Stimulated activated CD8-positive, alpha-beta memory T cell treated with anti-CD3 and anti-CD28 coated beads, Interleukin-4, amount 100 ng/mL, for 24 hours (primary cell): ENCODE results near the gene G6PC3.
"Not testable (repeated sequence)": the region's sequence is repeated elsewhere in the genome, so short reads cannot be mapped to it uniquely, and the experiment has no call there.

Experiments used
- DNase-seq: peaks from one replicate; pipeline ENCODE4 v3.0.0-alpha.2; 2020; ENCODE audit warnings: low read depth

Gene G6PC3

DNA sequence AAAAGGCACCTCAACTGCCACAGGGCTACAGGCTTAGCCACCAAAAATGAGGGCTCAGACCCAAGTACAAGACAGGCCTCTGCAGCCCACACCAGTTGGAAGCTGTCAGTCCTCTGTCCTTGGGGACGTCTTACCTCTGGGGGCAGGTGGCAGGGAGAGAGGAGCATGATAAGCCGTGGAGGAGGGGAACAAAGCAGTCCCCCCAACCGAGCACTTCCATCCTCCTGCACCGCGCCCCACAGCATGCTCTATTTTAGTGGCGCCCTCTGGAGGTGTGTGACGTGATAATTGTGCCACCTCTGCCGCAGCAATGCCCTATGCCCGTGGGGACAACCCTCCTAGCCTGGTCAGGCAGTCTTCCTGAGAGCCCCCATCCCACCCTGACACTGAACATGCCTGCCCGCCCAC is 13.6 kb downstream of the G6PC3 start:
- DNase-seq, result no peak

DNA sequence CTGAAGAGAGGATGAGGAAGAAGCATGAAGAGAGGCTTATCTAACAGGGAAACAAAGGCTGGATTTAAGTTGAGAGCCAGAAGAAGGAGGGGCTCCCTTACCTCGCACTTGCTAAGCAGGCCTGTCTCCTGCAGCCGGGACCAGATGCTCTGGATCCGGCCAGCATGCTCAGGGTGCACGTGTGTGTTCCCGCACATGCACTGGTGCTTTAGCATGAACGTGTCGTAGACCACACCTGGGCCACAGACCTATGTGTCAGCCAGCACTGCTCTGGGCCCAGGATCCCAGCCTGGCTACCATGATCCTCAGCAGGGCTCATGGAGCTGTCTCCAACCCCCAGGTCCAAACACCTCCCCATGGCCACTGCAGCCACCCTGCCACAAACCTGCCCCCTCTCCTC is 14.4 kb downstream of the G6PC3 start:
- no peak for DNase-seq

DNA sequence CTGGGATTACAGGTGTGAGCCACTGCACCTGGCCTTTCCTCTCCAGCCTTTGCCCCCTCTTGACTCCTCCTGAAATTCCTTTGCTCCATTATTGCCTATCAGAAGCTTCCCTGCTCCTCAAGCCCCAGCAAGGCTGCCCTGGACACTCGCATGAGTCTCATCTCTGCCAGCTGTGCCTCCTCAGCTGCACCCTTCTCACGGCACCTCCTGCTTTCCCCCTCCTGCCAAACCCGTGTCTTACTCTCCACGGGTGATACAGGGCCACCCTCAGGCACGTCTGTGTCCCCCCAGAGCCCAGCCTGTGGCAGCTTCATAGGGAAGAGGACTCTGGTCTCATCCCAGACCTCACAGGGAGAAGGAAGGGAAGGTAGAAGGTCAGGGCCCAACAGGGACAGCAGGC is 15.4 kb downstream of the G6PC3 start:
- DNase-seq, result no peak

DNA sequence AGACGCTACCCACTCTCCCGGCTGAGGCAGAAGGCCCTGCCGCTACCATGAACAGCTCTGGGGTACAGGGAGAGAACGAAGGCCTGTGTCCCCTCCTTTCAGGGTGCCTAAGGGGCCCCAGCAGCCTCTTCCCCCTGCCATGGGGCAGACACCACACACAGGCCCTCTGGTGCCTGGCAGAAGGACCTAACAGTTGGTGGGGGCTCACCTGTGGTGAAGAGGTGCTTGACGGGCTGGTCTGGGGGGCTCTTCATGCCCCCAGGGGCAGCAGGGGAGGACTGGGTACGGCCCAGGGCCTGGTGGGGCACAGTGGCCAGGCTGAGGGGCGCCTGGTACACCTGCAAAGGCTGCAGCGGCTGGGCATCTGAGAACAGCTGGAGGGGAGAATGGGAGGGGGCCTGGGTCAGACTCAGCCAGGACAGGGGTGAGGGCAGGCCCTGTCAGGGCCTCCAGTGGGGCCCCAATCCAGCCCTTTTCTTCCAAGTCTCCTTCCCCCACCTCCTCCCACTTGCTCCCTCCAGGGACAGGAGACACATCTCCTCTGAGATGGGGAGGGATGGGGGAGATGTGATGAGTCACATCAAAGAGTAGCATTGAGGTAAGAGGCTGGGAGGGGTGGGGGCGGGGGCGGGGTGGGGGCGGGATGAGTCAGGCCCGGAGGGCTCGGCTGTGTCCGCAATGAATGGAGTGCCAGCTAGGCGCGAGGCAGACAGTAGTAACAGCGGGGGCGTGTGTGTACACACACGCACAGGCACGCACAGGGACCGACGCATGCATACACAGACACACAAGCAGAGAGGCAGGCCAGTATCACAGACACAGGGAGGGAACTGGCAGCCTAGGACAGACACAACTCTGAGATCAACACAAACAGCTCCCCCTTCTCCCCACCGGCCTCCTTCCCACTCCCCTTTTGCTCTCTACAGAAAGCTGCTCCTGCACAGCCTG is 16.1 kb downstream of the G6PC3 start:
- DNase-seq, result peak; percentile 41

DNA sequence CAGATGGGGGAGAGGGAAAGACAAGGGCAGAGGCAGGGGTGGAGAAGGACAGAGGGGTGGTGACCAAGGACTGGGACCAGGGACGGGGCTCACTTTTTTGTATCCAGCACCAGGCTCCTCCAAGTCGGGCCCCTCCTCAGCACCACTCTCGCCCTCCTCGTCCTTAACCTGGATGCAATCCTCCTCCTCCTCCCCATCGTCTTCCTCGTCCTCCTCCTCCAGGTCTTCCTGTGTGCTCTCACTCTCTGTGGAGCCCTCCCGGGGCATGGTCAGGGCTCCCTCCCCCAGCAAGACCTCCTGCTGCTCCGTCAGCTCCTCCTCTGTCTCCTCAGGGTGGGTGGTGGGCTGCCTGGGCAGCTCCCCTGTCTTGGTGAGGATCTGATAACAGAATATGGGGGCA is 16.8 kb downstream of the G6PC3 start:
- no peak for DNase-seq

DNA sequence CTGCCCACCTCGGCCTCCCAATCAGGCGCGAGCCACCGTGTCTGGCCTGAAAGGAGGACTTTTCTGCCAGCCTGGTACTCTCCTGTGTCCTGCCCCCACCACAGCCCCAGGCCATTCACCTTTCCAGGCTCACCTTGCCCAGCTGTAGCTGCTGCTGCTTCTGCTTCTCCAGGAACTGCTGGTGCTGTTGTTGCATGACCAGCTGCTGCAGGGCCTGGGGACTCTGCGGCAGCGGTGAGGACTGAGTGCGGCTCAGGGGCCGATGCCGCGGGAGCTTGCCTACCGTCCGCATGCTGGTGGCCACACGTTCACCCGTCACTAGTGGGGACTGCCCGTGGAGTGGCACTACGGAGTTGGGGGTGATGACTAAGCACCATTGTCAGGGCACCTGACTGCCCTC is 17.7 kb downstream of the G6PC3 start:
- no peak for DNase-seq

DNA sequence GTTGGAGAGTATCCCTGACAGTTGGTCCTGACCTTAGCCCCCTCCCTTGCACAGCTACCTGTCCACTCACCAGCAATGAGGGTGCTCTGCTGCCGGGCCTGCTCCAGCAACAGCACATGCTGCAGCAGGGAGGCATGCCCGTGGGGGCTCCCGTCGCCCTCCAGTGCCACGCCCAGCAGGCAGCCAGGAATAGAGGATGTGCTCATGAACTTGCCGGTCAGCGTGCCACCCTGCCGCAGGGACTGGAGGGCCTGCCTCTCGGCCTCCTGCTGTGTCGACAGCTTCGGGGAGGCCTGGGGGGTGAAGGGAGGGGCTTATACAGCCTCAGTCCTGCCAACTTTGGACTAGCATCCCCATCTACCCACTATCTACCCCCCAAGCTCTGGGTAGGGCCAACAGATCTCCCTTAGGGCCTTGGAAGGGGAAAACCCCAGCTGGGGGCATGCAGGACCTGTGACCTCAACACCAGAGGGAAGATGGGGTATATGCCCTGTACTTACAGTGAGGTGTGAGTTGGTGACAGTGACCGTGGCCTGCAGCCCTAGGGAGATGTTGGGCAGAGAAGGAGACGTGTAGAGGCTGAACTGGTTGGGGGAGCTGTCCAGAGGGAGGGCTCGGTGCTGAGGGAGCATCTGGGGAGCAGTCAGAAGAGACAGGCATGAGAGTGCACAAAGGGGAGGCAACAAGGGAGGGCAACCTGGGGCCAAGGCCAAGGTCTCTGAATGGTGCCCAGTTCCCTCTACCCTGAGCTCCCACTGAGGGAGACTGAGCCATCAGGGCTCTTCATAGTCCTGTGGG is 20.9 kb downstream of the G6PC3 start:
- no peak for DNase-seq

DNA sequence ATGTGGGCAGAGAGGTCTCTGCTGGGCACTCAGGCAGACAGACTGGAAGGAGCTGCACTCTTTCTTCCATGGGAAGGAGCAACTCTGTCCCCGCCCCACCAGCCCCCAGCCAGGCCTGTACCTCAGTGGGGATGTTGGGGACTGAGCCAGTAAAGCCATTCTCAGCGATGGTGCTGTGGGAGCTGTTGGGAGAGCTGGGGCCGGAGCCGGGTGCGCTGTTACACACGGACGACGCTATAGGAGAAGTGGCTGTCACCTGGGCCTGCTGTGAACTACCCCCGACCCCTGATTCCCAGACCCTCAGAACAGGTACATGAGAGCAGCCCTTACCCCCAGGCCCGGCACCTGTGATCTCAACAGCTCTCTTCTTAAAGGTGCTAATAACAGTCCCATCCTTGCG is 21.5 kb downstream of the G6PC3 start:
- no peak for DNase-seq

DNA sequence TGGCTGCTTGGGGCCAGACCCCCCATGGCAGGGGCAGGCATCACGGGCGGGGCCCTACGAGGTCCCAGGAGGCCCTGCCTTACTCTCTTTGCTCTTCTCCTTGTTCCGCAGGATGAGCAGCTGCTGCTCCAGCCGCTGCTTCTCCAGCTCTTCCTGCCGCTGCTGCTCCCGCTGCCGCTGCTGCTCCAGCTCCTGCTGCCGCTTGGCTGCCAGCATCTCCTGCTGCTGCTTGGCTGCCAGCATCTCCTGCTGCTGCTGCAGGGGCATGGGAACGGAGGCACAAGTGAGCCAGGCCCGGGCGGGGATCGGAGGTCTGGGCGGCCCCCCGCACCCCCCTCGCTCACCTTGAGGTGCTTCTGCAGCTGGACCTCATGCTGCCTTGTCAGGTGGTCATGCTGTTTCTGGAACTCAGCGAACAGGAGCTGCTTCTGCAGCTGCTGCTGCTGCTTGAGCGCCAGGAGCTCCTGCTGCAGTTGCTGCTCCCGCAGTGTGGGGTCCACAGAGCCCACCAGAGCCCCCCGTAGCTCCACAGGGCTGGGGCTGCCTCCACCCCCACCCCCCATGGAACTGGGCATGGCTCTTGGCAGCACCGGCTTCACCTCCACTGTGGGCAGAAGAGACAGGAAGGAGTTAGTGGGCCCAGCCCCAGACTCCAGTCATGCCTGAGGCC is 22.8 kb downstream of the G6PC3 start:
- DNase-seq, result no peak

DNA sequence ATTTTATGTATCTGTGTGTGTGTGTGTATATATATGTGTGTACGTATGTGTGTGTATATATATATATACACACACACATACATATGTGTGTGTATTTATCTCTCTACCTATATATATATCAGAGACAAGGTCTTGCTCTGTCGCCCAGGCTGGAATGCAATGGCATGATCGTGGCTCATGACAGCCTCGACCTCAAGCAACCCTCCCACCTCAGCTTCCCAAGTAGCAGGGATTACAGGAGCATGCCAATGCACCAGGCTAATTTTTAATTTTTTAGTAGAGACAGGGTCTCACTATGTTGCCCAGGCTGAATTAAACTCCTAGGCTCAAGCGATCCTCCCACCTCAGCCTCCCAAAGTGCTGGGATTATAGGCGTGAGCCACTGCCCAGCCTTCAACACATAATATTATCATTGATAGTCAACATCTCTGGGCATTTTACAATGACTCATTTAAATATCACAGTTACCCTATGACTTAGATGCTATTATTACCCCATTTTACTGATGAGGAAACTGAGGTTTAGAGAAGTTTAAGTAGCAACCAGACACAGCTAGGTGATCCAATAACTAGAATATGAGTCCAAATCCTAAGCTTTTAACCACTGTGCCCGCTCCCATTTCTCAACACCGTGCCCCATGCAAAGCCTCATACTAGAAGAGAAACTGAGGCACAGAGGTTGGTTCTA is 24.3 kb downstream of the G6PC3 start:
- DNase-seq, result no peak

DNA sequence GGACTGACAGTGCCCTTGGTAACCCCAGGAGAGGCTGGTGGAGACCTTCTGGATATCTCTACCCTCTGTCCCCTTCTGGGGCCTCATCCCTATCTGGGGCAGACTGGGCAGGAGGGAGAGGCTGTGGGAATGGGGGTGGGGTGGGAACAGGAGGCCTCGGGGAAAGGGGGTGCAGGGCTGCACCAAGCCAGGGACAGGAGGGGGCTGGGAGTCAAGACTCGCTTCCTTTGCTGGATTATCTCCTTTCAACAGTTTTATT is 24.8 kb downstream of the G6PC3 start:
- DNase-seq, result no peak

DNA sequence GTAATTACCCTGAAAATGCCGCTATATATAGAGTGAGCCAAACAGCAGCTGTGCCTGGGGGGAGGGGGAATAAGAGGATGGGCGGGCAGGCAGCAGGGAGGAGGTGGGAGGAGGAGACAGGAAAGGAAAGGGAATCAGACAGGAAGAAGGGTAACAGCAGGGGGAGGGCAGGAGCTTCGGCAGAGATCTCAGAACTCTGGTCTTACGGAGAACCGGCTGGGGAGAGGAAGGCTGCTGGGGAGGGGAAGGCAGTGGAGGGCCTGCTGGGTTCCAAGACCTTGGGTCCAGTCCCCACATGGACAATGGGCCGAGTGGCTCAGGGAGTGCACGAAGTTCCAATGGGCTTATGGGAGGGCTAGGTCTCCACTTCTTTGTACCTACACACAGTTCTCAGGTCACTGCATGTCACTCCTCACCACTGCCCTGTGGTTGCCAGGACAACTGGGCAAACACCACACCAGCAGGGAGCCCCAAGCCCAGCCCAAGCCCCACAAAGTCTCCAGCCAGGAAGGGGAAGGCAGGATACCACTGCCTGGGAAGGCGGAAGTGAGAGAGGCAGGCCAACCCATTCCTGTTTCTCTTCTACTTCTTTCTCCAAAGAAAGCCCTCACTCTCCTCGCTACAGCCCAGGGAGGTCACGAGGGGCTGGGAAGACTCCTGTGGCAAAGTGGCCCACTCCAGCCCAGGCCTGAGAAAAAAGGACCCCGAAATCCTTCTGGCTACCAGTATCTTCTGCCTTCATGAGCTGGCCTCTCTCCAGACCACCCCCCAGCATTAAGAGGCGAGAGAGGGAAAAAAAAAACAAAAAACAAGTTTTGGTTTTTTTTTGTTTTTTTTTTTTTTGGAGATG is 25.3 kb downstream of the G6PC3 start:
- no peak for DNase-seq

DNA sequence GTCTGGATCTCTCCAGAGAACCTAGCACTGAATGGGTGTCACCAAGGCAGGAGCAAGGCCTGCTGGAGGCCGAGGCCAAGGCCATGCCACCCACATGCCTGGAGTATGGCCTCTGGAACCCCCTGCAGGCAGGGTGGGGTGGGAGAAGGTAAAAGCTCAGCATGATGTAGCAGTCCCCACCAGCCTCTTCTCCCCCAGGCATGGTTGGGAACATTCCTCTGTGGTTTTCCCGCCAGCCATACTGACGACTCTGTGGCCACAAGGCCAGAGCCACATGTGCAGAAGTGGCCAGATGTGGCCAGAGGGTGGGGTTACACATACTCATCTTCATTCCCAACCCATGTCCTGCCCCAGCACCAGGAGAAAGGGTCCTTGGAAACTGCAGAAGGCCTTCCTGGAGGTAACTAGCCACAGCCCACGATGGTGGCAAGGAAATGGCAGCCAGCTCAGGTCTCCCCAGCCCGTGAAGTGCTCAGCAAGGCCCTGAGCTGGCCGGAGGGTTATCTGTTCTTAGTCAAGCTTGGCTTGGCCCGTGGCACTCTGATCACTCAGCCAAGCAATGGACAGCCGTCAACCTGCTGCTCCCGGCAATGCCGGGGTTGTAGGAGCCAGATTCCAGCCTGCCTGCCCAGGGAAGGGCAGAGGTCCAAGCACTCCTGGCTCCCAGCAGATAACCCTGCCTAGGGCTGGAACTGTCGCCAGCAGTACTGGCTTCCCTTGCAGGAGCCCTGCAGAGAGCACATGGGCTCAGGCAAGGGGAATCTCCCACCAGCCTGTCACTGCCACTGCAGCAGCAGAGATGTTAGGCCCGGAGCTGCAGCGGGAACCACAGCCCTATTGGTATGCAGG is 26.8 kb downstream of the G6PC3 start:
- DNase-seq, result no peak

DNA sequence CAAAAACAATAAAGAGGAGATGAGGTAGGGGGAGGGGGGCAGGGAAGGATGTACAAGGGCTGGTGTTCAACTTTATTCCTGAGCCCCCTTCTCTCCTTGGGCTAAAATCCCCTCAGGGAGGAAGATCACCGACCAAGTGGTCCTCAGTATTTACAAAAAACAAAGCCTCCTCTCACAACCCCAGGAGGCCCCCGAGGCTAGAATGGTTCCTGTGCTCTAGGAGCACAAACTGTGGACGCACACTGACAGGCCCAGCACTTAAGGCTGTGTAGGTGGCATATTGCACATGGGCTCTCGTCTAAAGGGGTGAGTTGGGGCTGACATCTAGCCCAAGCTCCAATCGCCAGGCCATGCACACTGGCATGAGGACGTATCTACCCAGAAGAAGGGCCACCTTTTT is 31.3 kb downstream of the G6PC3 start:
- not testable (repeated sequence) for DNase-seq

DNA sequence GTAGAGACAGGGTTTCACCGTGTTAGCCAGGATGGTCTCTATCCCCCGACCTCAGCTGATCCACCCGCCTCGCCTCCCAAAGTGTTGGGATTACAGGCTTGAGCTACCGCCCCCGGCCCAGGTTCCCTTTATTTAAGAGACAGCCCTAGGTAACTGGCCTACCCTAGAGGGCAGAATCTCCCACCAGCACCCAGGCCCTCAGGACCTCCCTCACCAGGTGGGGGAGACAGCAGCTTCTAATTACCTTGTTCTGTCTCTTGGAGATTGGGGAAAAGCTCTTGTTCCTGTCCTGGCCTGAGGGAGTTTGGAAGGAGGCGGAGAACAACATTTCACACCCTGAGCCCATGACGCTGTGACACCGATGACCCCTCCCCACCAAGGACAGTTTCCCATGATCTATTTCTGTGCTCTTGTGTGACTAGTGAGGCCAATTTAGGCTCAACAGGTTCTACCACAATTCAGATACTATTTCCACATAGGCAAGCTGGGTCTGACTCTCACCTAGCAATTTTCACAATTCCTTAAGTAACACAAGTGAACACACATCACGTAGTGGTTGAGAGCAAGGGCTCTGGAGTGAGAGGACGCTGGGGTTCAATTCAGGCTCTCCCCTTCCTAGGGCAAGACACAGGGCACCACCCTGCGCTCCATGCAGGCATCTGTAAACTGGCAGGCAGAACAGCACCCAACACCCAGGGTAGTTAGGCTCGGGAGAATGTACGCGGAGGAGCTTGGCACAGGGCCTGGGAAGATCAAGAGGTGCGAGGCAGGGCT is 32.5 kb downstream of the G6PC3 start:
- DNase-seq, result no peak

DNA sequence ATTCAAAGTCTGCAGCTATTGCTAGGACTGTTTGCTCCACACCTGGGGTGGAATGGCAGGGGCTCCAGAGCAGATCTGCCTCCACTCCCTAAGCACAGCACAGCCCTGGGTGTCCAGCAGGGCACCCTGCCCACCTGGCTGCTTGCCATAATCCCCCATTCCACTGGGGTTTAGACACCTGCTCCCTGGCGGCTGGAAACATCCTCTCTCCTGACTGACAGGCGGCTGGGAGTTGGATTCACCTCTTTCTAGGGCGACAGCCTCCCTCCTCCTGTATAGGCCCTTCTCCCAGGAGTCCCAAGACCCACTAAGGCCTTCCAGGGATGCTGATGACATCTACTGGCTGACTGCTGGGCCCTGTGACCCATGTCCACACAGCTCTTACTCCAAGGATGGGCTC is 34.9 kb downstream of the G6PC3 start:
- no peak for DNase-seq

DNA sequence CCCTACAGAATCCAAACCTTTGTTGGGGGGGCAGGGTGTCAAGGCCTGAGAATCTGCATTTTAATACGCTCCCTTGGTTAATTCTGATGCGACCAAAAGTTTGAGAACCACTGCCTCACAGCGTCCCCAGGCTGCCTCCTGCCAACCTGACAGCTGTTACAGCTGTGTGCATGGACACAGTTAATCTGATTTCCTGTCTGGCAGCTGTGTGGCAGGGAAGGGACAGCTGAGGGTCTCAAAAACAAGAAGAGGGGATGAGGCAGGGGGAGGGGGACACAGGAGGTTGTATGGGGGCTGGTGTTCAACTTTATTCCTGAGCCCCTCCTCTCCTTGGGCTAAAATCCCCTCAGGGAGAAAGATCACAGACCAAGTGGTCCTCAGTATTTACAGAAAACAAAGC is 35.4 kb downstream of the G6PC3 start:
- no peak for DNase-seq

DNA sequence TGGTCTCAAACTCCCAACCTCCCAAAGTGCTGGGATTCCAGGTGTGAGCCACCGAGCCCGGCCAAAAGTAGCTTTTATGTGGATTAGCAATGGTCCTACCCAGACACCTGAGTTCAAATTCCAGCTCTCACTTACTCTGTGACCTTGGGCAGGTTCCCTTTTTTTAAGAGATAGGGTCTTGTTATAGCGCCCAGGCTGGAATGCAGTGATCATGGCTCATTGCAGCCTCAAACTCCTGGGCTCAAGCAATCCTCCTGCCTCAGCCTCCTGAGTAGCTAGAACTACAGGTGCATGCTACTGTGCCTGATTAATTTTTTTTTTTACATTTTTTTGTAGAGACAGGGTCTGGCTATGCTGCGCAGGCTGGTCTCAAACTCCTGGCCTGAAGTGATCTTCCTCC is 36.3 kb downstream of the G6PC3 start:
- DNase-seq, result no peak

DNA sequence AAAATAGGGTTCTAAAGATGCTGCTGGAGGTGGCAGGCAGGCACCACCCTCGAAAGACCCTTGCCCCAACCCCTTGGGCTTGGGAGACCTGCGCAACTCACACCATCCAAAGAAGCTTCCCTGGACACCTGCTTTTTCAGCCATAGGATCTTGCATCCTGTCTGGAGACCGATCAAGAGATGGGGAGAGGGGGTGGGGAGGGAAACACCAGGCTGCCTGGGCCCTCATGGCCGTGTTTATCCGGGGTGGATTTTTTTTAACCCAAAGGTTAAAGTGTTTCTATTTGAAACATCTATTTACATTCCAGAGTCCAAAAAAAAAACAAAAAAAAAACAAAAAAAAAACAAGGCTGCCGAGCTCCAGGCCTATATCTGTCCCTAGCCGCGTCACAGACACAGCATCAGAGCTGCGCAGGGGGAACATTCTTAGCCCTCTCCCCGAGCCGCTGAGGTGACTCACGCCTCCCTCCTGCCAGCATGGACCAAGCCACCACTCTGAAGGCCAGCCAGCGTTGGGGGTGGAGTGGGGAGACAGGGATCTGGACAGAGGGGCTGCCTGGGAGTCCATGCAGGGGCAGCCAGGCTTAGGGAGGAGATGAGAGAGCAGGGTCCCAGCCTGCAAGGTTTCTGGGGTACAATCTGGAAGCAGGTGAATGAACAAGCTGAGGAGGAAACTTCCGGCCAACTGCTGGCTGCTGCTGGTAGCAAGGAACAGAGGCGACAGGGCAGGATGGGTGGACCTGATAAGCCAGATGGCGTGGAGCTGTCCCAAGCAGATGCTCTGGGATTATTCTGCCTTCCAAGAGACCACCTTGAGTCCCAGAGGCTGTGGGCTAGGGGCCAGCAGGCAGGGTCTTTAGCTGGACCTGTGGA is 38.1 kb downstream of the G6PC3 start:
- no peak for DNase-seq
